Measurements from ENCODE around the gene SND1.

DNA sequence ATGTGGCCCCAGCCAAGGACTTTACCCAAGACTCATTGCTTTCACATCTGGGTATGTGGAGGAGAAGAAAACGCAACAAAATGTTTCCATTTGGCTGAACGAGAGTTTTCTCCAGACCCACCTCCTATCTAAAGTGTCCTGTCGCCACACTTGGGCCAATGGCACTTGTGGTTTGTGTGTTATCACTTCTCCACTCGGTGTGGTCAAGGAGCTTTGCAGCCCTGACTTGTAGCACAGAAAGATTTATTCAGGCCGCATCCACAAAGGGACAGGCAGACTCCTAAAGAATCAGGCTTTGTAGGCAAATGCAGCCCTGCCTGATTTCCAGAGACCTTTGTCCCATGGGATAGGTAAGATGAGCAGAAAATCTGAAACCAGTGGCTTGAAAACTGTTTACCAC lies 392.1 kb downstream of the SND1 start:
- no peak for TF ChIP-seq BACH2 (CRISPR knock-in tag; IDR thresholded peaks at IDR 0.05; ENCODE audit: borderline replicate concordance)
- no peak for TF ChIP-seq ZFP3 (CRISPR knock-in tag; IDR thresholded peaks at IDR 0.05)
- TF ChIP-seq, protein P1, sequence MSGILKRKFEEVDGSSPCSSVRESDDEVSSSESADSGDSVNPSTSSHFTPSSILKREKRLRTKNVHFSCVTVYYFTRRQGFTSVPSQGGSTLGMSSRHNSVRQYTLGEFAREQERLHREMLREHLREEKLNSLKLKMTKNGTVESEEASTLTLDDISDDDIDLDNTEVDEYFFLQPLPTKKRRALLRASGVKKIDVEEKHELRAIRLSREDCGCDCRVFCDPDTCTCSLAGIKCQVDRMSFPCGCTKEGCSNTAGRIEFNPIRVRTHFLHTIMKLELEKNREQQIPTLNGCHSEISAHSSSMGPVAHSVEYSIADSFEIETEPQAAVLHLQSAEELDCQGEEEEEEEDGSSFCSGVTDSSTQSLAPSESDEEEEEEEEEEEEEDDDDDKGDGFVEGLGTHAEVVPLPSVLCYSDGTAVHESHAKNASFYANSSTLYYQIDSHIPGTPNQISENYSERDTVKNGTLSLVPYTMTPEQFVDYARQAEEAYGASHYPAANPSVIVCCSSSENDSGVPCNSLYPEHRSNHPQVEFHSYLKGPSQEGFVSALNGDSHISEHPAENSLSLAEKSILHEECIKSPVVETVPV (CRISPR knock-in tag; IDR thresholded peaks at IDR 0.05): no peak
- TF ChIP-seq, protein P2, sequence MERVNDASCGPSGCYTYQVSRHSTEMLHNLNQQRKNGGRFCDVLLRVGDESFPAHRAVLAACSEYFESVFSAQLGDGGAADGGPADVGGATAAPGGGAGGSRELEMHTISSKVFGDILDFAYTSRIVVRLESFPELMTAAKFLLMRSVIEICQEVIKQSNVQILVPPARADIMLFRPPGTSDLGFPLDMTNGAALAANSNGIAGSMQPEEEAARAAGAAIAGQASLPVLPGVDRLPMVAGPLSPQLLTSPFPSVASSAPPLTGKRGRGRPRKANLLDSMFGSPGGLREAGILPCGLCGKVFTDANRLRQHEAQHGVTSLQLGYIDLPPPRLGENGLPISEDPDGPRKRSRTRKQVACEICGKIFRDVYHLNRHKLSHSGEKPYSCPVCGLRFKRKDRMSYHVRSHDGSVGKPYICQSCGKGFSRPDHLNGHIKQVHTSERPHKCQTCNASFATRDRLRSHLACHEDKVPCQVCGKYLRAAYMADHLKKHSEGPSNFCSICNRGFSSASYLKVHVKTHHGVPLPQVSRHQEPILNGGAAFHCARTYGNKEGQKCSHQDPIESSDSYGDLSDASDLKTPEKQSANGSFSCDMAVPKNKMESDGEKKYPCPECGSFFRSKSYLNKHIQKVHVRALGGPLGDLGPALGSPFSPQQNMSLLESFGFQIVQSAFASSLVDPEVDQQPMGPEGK (CRISPR knock-in tag; IDR thresholded peaks at IDR 0.05; ENCODE audit: borderline replicate concordance): no peak
- TF ChIP-seq TOX (CRISPR knock-in tag; IDR thresholded peaks at IDR 0.05; ENCODE audit: borderline replicate concordance): no peak
- TF ChIP-seq, protein P3, sequence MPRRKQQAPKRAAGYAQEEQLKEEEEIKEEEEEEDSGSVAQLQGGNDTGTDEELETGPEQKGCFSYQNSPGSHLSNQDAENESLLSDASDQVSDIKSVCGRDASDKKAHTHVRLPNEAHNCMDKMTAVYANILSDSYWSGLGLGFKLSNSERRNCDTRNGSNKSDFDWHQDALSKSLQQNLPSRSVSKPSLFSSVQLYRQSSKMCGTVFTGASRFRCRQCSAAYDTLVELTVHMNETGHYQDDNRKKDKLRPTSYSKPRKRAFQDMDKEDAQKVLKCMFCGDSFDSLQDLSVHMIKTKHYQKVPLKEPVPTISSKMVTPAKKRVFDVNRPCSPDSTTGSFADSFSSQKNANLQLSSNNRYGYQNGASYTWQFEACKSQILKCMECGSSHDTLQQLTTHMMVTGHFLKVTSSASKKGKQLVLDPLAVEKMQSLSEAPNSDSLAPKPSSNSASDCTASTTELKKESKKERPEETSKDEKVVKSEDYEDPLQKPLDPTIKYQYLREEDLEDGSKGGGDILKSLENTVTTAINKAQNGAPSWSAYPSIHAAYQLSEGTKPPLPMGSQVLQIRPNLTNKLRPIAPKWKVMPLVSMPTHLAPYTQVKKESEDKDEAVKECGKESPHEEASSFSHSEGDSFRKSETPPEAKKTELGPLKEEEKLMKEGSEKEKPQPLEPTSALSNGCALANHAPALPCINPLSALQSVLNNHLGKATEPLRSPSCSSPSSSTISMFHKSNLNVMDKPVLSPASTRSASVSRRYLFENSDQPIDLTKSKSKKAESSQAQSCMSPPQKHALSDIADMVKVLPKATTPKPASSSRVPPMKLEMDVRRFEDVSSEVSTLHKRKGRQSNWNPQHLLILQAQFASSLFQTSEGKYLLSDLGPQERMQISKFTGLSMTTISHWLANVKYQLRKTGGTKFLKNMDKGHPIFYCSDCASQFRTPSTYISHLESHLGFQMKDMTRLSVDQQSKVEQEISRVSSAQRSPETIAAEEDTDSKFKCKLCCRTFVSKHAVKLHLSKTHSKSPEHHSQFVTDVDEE (CRISPR knock-in tag; IDR thresholded peaks at IDR 0.05): no peak
- no peak for TF ChIP-seq ISL1 (CRISPR knock-in tag; IDR thresholded peaks at IDR 0.05)
- no peak for TF ChIP-seq RARB (CRISPR knock-in tag; IDR thresholded peaks at IDR 0.05)
- TF ChIP-seq ZFP30 (CRISPR knock-in tag; IDR thresholded peaks at IDR 0.05): no peak
- no peak for TF ChIP-seq PPARA (CRISPR knock-in tag; IDR thresholded peaks at IDR 0.05; ENCODE audit: borderline replicate concordance)
- TF ChIP-seq ZNF565 (CRISPR knock-in tag; conservative IDR thresholded peaks at IDR 0.05; ENCODE audit: low read depth): no peak
- no peak for TF ChIP-seq ARNTL (CRISPR knock-in tag; IDR thresholded peaks at IDR 0.05; ENCODE audit: borderline replicate concordance, low read depth)
- TF ChIP-seq ZC3H10 (CRISPR knock-in tag; IDR thresholded peaks at IDR 0.05): no peak
- TF ChIP-seq, protein P4, sequence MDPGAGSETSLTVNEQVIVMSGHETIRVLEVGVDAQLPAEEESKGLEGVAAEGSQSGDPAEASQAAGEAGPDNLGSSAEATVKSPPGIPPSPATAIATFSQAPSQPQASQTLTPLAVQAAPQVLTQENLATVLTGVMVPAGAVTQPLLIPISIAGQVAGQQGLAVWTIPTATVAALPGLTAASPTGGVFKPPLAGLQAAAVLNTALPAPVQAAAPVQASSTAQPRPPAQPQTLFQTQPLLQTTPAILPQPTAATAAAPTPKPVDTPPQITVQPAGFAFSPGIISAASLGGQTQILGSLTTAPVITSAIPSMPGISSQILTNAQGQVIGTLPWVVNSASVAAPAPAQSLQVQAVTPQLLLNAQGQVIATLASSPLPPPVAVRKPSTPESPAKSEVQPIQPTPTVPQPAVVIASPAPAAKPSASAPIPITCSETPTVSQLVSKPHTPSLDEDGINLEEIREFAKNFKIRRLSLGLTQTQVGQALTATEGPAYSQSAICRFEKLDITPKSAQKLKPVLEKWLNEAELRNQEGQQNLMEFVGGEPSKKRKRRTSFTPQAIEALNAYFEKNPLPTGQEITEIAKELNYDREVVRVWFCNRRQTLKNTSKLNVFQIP (CRISPR knock-in tag; IDR thresholded peaks at IDR 0.05; ENCODE audit: borderline replicate concordance, low read depth): no peak
